ENCODE data around the gene OBP2A.

- TF ChIP-seq ELF4 (IDR thresholded peaks at IDR 0.05) = no peak
- no peak for TF ChIP-seq FOXK2 (IDR thresholded peaks at IDR 0.05)
- no peak for TF ChIP-seq HDGF (IDR thresholded peaks at IDR 0.05; ENCODE audit: borderline replicate concordance)
- no peak for TF ChIP-seq SP1 (IDR thresholded peaks at IDR 0.05)
Observed at GRCh38 chr9:135573124-135573523, 27.2 kb downstream of the OBP2A start.

Data from HEK293T (cell line).